Kidney glomerular epithelial cell (primary cell): ENCODE measurements around the gene ITPK1.

Source experiments
- DNase-seq: peaks from one replicate; lab custom pipeline; 2025; lab: John Stamatoyannopoulos, UW

Gene ITPK1

DNA sequence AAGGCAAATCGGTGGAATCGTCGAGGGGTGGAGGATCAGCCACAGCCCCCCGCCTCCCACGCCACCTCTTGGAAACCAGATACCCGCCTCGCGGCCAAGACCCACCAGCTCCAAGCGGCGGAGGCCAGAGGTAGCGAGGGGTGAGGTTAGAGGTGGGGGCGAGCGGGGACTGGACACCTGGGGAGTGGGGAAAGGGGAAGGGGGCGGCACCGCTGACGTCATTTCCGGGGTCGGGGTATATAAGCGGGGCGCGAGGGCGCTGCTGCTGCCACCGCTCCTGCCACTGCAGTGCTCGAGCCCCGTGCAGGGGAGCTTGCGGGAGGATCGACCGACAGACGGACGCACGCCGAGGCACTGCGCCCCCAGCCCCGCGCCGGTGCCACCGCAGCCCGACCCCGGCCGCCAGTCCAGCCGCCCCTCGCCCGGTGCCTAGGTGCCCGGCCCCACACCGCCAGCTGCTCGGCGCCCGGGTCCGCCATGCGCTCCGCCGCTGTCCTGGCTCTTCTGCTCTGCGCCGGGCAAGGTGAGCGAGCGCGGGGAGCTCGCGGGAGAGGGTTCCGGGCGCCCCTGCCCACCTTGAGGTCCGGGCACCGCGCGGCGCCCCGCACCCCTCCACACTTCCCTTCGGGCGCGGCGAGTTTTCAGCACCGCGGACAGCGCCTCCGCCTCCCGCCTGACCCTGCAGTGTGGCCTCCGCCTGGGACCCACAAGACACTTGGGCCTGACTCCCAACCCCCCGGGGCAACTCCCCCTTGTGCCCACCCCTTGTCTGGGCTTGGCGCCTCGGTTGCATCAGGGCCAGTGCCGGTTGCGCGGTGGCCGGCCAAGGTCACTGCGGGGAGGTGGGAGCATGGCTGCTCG, 192.6 kb downstream of the ITPK1 start, which contains the start of gene CHGA:
TSS of gene CHGA (plus strand) at position 268 of the 861 bp plus-strand sequence. CDS start at position 478, 210 bp downstream.
- no peak for DNase-seq

DNA sequence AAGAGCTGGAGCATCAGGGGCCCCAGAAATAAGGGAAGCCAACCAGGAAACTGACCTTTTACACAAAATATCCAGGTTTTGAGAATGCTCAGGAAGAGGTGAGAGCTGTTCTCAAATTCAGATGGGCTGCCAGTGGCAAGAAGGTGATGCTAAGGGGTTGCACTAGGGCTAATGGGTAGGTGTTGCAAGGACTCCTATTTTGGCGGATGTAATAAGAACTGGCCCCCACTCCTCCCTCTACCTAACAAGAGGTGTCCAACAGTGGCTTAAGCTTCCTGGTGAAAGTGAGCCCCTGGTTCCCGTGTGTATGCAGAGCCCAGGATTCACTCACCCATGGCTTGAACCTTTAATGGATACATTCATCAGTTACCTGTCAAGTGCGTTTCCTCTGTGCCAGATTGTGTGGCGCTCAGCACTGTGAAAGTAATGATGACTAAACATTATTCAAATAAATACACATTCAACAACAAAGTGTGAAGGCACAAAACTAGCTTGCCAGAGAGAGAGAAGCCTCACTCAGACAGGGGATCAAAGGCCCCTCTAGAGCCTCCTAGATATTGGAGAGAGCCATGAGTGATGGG, 193.5 kb downstream of the ITPK1 start:
- DNase-seq = no peak

DNA sequence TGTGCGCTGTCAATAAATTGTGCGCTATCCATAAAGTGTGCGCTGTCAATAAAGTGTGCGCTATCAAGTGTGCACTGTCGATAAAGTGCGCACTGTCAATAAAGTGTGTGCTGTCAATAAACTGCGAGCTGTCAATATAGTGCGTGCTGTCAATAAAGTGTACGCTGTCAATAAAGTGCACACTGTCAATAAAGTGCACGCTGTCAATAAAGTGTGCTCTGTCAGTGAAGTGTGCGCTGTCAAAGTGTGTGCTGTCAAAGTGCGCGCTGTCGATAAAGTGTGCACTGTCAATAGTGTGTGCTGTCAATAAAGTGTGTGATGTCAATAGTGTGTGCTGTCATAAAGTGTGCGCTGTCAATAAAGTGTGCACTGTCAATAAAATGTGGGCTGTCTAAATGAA, 195.7 kb downstream of the ITPK1 start:
- no peak for DNase-seq

GRCh38 chr14:92917956-92918355, 197.8 kb downstream of the ITPK1 start:
- no peak for DNase-seq

DNA sequence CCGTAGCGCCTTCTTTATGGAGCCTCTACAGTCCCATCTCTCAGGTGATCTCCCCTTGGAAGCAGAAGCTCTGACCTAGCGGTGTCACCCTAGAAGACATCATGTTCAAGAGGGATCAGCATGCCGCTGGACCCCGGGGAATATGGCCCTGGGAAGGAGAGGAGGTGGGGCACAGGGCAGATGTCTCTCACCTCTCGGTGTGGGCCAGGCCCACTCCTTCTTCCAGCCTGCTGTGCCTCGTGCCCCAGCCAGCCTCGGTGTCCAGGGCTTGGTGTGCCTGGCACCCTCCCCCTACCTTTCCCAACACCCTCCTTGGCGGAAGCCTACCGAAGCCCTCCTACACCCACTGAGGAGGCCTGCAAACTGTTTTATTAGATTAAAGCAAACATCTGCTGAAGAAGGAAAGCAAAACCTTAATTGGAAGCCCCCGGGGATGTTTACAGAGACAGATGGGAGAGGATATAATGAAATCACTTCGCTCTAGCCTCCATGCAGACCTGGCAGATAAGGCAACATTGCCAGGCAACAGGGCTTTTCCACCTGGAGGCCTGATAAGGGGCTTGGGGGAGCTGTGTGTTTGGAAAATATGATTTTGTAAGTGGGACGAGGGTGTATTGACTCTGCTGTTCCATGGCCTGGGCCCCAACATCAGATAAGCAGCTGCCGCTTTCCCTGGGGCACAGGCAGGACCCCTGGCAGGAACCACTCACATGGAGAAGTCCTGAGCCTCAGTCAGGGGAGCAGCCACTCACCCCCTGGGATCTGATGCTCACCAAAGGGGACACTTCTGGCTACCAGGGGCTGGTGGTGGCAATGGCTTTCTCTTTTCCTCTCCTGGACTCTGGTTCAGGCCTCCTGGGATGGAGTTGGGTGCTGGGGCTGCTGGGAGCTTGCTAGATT, 198.4 kb downstream of the ITPK1 start:
- DNase-seq = no peak

GRCh38 chr14:92916201-92916600, 199.5 kb downstream of the ITPK1 start:
- no peak for DNase-seq

- DNase-seq = no peak
Measured at GRCh38 chr14:92914087-92914656, 201.6 kb downstream of the ITPK1 start.

- no peak for DNase-seq
Measured at GRCh38 chr14:92907316-92907911, 208.3 kb downstream of the ITPK1 start.

DNA sequence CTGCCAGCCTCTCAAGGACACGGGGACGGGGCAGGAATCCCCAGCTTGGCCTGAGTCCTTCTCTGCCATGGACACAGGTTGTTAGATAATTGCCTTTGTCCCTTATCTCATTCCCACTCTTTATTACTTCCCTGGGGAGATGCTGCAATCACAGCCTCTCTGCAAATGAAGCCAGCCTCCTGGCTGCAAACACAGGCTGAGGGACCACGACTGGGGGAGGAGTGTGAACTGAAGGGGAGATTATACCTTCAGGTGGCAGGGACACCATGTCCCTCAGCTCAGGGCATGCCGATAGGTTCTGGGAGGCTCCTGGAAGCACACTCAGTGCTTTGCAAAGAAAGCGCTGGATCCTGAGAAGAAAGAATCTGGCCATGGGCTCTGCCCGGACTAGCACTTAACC, 208.9 kb downstream of the ITPK1 start:
- no peak for DNase-seq

GRCh38 chr14:92906420-92906819, 209.3 kb downstream of the ITPK1 start:
- DNase-seq = no peak

GRCh38 chr14:92905667-92906066, 210.1 kb downstream of the ITPK1 start:
- no peak for DNase-seq

DNA sequence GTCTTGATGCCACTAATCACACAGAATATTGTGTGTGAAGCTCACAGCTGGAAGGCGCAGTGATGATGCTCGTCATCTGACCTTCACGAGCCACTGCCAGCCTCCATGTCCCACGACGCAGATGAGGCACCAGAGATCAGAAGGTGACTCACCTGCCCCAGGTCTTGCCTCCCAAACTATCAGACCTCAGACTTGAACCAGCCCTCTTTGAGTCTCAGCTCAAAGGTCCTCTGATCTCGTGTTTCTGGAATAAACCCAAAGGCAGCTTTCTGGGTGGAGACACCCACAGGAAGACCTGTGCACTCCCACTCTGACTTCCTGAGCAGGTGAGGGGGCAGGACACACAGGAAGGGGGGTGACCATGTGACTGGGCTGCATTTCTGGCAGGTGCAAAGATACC, 212.4 kb downstream of the ITPK1 start:
- DNase-seq = no peak

DNA sequence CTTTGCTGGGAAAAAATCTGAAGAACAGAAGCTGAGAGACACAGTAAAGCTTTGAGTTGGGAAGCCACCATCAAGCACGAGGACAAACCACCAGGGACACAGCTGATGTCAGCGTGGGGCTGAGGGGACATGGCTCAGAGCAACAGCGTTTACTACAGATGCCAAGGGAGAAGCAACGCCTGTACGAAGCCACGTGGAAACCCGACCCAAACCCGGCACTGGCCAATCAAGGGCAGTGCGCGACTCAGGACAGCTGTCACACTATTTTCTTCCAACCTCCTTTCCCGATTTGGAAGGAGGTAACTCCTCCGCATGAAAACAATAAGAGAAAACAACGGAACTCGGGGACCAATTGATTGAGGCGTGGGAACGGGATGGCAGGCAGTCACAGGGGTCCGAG, 213.0 kb downstream of the ITPK1 start:
- no peak for DNase-seq

DNA sequence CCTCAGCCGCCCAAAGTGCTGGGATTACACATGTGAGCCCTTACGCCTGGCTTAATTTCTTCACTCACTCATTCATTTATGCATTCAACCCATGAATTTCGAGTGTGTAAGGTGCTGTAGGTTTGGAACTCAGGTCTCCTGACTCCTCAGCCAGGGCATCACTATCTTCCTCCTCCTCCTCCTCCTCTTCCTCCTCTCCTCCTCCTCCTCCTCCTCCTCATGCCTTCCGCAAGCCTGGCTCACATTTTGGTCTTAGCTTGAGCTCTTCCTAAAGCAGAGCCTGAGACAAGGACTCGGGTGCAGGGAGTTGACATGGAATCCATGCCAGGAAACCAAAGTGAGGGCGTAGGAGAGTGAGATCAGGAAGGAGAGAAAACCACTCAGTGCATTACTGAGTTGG, 213.5 kb downstream of the ITPK1 start:
- DNase-seq = no peak

- DNase-seq = no peak
Measured at GRCh38 chr14:92900660-92901059, 215.1 kb downstream of the ITPK1 start.

DNA sequence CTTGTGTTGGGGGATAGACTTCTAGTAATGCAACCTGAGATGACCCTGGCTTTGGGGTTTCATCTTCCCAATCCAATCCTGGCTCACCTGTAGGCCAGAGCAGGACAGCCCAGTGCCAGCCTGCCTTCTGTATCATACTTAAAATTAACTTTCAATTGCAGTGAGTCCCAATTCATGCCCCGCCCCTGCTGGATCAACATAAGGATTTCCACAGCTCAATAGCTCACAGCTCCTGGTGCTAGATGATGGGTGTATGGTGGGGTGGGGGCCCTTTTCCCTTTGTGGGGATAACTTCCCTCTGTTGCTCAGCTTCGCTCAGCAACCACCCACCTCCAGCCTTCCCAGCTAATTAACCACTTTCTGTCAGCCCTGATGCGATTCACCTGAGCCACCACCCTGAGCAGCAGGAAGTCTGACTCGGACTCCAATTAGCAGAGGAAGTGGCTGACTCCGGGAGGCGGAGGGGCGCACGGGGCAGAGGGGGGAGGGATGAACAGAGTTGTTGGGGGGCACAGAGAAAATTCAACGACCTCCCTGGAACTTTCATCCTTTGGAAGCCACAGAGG, 217.1 kb downstream of the ITPK1 start:
- no peak for DNase-seq

DNA sequence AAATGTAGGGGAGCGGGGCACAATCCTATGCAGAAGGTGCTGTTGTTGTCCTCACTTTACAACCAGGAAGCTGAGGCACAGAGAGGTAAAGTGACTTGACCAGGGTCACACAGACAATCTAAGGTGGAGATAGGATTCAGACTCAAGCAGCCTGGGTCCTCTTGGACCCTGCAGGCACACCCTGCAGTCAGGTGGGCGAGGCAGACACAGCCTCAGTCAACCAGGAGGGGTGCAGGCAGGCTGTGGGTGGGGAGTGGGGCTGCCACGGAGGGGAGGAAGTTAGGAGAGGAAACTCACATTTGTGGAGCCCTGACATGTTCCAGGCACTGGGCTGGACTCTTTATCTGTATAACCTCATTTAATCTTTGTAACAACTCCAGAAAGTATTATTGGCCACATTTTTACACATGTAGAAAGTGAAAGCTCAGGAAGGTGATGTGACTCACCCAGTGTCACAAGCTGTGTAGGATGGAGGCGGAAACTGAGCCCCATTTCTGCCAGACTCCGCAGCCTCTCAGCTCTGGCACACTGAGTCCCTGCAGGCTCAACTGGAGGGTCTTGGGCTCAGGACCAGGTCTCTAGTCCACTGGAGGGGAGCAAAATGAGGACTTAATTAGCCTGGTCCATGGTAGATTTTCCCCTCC, 217.7 kb downstream of the ITPK1 start:
- no peak for DNase-seq

- DNase-seq = no peak
Measured at GRCh38 chr14:92895352-92895878, 220.3 kb downstream of the ITPK1 start.

DNA sequence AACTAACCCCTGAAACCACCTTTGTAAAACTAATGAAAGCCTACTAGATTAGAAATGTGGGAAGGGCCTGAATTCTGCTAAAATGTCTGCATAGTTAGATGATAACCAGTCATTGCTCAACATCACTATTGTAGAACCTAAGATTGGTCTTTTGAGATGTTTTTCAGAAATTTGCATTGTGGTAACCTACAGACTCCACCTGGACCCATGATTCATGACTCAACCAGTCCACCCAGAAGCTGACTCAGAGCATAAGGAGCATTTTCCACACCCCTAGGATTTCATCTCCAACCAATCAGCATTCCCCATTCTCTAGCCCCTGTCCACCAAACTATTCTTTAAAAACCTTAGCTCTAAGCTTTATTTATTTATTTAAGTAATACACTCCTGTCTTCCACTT, 223.1 kb downstream of the ITPK1 start:
- no peak for DNase-seq

DNA sequence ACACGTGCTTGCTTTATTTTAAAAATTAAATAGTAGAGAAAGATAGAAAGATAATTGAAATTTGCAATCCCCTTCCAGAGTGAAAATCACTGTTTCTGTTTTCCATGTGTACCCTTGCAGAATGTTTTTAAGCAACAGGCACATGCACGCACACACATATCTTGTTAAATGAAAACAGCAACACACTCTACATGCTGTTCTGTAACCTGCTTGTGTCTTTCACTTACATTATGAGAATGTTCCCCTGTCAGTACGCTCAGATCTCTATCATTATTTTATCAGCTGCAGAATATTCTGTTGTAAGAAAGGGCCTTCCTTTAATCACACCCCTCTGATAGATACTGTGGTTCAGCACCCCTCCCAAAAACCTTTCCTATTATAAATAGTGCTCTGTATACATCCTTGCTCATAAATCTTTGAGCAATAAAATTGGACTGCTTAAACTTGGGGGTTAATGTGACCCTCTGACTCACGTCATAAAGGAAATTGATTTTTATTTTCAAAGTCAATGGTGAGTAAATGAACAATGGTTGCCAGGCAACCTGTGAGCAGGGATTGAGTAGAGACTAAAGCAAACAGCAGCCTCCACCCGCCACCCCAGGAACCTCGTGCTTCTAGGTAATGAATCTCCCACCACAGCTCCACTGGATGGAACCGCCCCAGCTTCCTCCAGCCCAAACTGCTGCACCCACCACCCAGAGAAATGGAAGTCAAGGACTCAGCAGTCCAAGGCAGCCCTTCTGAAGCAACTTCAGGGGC, 224.7 kb downstream of the ITPK1 start:
- no peak for DNase-seq
